ENCODE data around the gene ZCCHC13.
"Not testable (repeated sequence)": the region's sequence is repeated elsewhere in the genome, so short reads cannot be mapped to it uniquely, and the experiment has no call there.

ZCCHC13 gene

GRCh38 chrX:74304016-74304415 lies at the start of gene ZCCHC13:
ZCCHC13 (plus strand) TSS chrX:74304180; CDS start chrX:74304267, 87 bp downstream.
- DNase-seq: no peak

GRCh38 chrX:74258111-74258510 lies 45.9 kb upstream of the ZCCHC13 start:
- not testable (repeated sequence) for DNase-seq

GRCh38 chrX:74259885-74260491 lies 44.0 kb upstream of the ZCCHC13 start:
- no peak for DNase-seq

- no peak for DNase-seq
Observed at GRCh38 chrX:74262452-74263209, 41.3 kb upstream of the ZCCHC13 start.

- no peak for DNase-seq
Observed at GRCh38 chrX:74270393-74270792, 33.6 kb upstream of the ZCCHC13 start.

GRCh38 chrX:74272230-74272629 lies 31.8 kb upstream of the ZCCHC13 start:
- DNase-seq: no peak

GRCh38 chrX:74274516-74274915 lies 29.5 kb upstream of the ZCCHC13 start:
- DNase-seq: no peak

- no peak for DNase-seq
Observed at GRCh38 chrX:74277320-74277719, 26.7 kb upstream of the ZCCHC13 start.

GRCh38 chrX:74277846-74278245 lies 26.1 kb upstream of the ZCCHC13 start:
- DNase-seq: no peak

GRCh38 chrX:74280759-74281158 lies 23.2 kb upstream of the ZCCHC13 start:
- DNase-seq: no peak

GRCh38 chrX:74284391-74284952 lies 19.5 kb upstream of the ZCCHC13 start:
- no peak for DNase-seq

GRCh38 chrX:74286950-74287740 lies 16.8 kb upstream of the ZCCHC13 start:
- no peak for DNase-seq

- DNase-seq: no peak
Observed at GRCh38 chrX:74291577-74291963, 12.4 kb upstream of the ZCCHC13 start.

GRCh38 chrX:74291964-74292807 lies 11.8 kb upstream of the ZCCHC13 start:
- peak; percentile 92 for DNase-seq

- DNase-seq: no peak
Observed at GRCh38 chrX:74292808-74293123, 11.2 kb upstream of the ZCCHC13 start.

- DNase-seq: peak; percentile 87
Observed at GRCh38 chrX:74293343-74293946, 10.5 kb upstream of the ZCCHC13 start.

- no peak for DNase-seq
Observed at GRCh38 chrX:74295101-74295500, 8.9 kb upstream of the ZCCHC13 start.

- no peak for DNase-seq
Observed at GRCh38 chrX:74297766-74298165, 6.2 kb upstream of the ZCCHC13 start.

GRCh38 chrX:74300869-74301268 lies 3.1 kb upstream of the ZCCHC13 start:
- no peak for DNase-seq

- DNase-seq: no peak
Observed at GRCh38 chrX:74318672-74319071, 14.7 kb downstream of the ZCCHC13 start.

- DNase-seq: not testable (repeated sequence)
Observed at GRCh38 chrX:74319321-74319720, 15.3 kb downstream of the ZCCHC13 start.

GRCh38 chrX:74321191-74321590 lies 17.2 kb downstream of the ZCCHC13 start:
- no peak for DNase-seq

Measured in activated effector memory CD4-positive, alpha-beta T cell treated with anti-CD3 and anti-CD28 coated beads, Interleukin-2, amount 50 U/mL, for 16 hours (primary cell).